ENCODE results near the gene SIGLEC5. TPM values are rescaled to one million over a fixed set of nuclear protein-coding genes. Genes with fewer than 3 reads are reported as not detected.

The SIGLEC5 gene
- total and polyA plus RNA-seq, 5 donors, result 0.20 to 1.2 (median 0.88) TPM; not detected in 2

DNA sequence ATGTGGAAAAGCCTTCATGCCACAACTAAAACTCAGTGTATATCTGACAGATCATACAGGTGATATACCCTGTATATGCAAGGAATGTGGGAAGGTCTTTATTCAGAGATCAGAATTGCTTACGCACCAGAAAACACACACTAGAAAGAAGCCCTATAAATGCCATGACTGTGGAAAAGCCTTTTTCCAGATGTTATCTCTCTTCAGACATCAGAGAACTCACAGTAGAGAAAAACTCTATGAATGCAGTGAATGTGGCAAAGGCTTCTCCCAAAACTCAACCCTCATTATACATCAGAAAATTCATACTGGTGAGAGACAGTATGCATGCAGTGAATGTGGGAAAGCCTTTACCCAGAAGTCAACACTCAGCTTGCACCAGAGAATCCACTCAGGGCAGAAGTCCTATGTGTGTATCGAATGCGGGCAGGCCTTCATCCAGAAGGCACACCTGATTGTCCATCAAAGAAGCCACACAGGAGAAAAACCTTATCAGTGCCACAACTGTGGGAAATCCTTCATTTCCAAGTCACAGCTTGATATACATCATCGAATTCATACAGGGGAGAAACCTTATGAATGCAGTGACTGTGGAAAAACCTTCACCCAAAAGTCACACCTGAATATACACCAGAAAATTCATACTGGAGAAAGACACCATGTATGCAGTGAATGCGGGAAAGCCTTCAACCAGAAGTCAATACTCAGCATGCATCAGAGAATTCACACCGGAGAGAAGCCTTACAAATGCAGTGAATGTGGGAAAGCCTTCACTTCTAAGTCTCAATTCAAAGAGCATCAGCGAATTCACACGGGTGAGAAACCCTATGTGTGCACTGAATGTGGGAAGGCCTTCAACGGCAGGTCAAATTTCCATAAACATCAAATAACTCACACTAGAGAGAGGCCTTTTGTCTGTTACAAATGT lies 42.7 kb downstream of the SIGLEC5 start:
- Histone ChIP-seq H3K9me3 (ENCODE audit: control insufficient read depth, low read length) (peaks cover 2% of the 10 kb centered on the region), H3K4me3 (ENCODE audit: low read length) (no peak overlapping the region), H3K4me1 (ENCODE audit: control insufficient read depth, insufficient read depth, low read length) (no peaks in the 10 kb centered on the region), H3K27me3 (ENCODE audit: control insufficient read depth, insufficient read depth) (no peaks in the 10 kb centered on the region), H3K27ac (ENCODE audit: low read length) (no peak overlapping the region)
- DNase-seq (no peak), ATAC-seq (no peak)
- WGBS, result 99% methylated on average over 9 of the region's 9 CpGs
- intact Hi-C loops (cut with DNase I), result no loop called here

DNA sequence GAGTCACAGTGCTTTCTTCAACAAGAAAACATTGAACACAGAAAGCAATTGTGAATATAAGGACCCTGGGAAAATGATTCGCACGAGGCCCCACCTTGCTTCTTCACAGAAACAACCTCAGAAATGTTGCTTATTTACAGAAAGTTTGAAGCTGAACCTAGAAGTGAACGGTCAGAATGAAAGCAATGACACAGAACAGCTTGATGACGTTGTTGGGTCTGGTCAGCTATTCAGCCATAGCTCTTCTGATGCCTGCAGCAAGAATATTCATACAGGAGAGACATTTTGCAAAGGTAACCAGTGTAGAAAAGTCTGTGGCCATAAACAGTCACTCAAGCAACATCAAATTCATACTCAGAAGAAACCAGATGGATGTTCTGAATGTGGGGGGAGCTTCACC lies 43.4 kb downstream of the SIGLEC5 start:
- H3K9me3 ChIP-seq (ENCODE audit: control insufficient read depth, low read length), result peaks cover 2% of the 10 kb centered on the region
- H3K4me1 ChIP-seq (ENCODE audit: control insufficient read depth, insufficient read depth, low read length), result no peaks in the 10 kb centered on the region
- H3K27ac ChIP-seq (ENCODE audit: low read length), result no peak overlapping the region
- no peak for DNase-seq
- no peak for ATAC-seq
- intact Hi-C loops (cut with DNase I), result no loop called here
- WGBS, result 98% methylated on average over 4 of the region's 4 CpGs
- H3K27me3 ChIP-seq (ENCODE audit: control insufficient read depth, insufficient read depth), result no peaks in the 10 kb centered on the region
- H3K4me3 ChIP-seq (ENCODE audit: low read length), result no peak overlapping the region

- Histone ChIP-seq H3K27me3 (ENCODE audit: control insufficient read depth, insufficient read depth) (no peaks in the 10 kb centered on the region), H3K9me3 (ENCODE audit: control insufficient read depth, low read length) (peaks cover 2% of the 10 kb centered on the region), H3K4me3 (ENCODE audit: low read length) (no peak overlapping the region), H3K27ac (ENCODE audit: low read length) (no peak overlapping the region), H3K4me1 (ENCODE audit: control insufficient read depth, insufficient read depth, low read length) (no peaks in the 10 kb centered on the region)
- intact Hi-C loops (cut with DNase I), result no loop called here
- ATAC-seq (no peak), DNase-seq (no peak)
- WGBS, result 94% methylated on average over 1 of the region's 1 CpG
These were observed 44.0 kb downstream of the SIGLEC5 start for GRCh38 chr19:51586103-51586728.

DNA sequence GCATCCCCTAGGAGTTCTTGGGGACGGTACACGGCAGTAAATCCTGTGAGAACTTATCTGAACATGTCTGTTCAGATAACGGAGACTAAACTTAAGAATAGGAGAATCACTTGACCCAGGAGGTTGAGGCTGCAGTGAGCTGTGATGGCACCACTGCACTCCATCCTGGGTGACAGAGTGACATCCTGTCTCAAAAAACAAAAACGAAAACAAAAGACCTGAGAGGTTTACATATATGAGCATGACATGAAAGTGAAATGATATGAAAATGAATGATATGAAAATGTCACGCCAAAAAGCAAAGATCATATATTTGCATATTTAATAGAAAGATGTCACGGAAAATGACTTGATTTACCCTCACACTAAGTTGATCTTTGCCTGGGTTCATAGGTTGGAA lies 53.4 kb downstream of the SIGLEC5 start:
- no peak for ATAC-seq

DNA sequence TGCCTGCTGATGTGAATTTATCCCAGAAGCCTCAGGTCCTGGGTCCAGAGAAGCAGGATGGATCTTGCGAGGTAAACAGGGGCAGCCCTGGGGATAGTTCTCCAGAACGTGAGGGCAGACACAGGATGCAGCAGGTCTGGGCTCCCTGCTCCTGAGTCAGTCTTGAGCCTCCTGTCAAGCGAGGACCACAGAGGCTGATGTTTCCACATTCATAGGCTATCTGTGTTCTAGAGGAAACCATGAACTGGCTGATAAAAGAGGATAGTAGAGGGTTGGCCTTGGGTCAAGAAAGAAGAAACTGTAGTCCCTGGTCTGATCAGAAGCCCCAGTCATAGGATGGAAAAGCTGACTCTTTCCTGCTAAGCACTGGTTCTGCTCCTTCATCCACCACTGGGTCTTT lies 56.9 kb downstream of the SIGLEC5 start:
- Histone ChIP-seq H3K4me1 (ENCODE audit: control insufficient read depth, insufficient read depth, low read length) (peaks cover 6% of the 10 kb centered on the region), H3K27me3 (ENCODE audit: control insufficient read depth, insufficient read depth) (no peaks in the 10 kb centered on the region), H3K4me3 (ENCODE audit: low read length) (no peak overlapping the region), H3K27ac (ENCODE audit: low read length) (no peak overlapping the region), H3K9me3 (ENCODE audit: control insufficient read depth, low read length) (no peaks in the 10 kb centered on the region)
- intact Hi-C loops (cut with DNase I), result no loop called here
- DNase-seq, result no peak
- ATAC-seq, result no peak
- 93% methylated on average over 3 of the region's 3 CpGs for WGBS

More for the DNA sequence above, 53.4 kb downstream of the SIGLEC5 start:
- intact Hi-C loops (cut with DNase I), result no loop called here
- Histone ChIP-seq H3K4me1 (ENCODE audit: control insufficient read depth, insufficient read depth, low read length) (peaks cover 6% of the 10 kb centered on the region), H3K27me3 (ENCODE audit: control insufficient read depth, insufficient read depth) (no peaks in the 10 kb centered on the region), H3K9me3 (ENCODE audit: control insufficient read depth, low read length) (no peaks in the 10 kb centered on the region), H3K4me3 (ENCODE audit: low read length) (no peak overlapping the region), H3K27ac (ENCODE audit: low read length) (no peak overlapping the region)
- WGBS, result 84% methylated on average over 6 of the region's 6 CpGs
- no peak for DNase-seq

DNA sequence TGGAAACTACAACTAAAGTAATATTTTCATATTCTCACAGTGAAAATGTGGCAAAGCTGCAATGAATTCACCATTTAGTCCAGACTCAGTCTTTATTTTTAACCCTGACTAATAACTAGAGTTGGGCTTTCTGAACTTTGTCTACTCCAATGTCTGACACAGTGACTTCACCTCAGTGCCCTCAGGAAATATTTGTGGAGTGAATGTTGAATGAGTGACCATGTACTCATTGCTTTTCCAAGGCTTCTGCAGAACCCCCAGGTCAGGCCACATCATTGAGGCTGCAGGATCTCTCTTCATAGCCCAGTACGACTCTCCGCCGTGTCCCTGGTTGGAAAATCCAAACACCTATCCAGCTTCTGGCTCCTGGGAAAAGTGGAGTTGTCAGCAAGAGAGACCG lies 57.3 kb downstream of the SIGLEC5 start:
- WGBS, result 97% methylated on average over 4 of the region's 4 CpGs
- no peak for DNase-seq
- no peak overlapping the region for H3K27ac ChIP-seq (ENCODE audit: low read length)
- intact Hi-C loops (cut with DNase I), result no loop called here
- H3K27me3 ChIP-seq (ENCODE audit: control insufficient read depth, insufficient read depth), result no peaks in the 10 kb centered on the region
- H3K4me3 ChIP-seq (ENCODE audit: low read length), result no peak overlapping the region
- no peak for ATAC-seq
- H3K9me3 ChIP-seq (ENCODE audit: control insufficient read depth, low read length), result no peaks in the 10 kb centered on the region
- H3K4me1 ChIP-seq (ENCODE audit: control insufficient read depth, insufficient read depth, low read length), result peaks cover 6% of the 10 kb centered on the region

GRCh38 chr19:51572410-51572809 lies 57.8 kb downstream of the SIGLEC5 start:
- DNase-seq (no peak), ATAC-seq (no peak)
- no peak overlapping the region for H3K27ac ChIP-seq (ENCODE audit: low read length)
- H3K27me3 ChIP-seq (ENCODE audit: control insufficient read depth, insufficient read depth), result no peaks in the 10 kb centered on the region
- intact Hi-C loops (cut with DNase I), result no loop called here
- WGBS, result 60% methylated on average over 3 of the region's 3 CpGs
- H3K9me3 ChIP-seq (ENCODE audit: control insufficient read depth, low read length), result no peaks in the 10 kb centered on the region
- H3K4me3 ChIP-seq (ENCODE audit: low read length), result no peak overlapping the region
- peaks cover 6% of the 10 kb centered on the region for H3K4me1 ChIP-seq (ENCODE audit: control insufficient read depth, insufficient read depth, low read length)

DNA sequence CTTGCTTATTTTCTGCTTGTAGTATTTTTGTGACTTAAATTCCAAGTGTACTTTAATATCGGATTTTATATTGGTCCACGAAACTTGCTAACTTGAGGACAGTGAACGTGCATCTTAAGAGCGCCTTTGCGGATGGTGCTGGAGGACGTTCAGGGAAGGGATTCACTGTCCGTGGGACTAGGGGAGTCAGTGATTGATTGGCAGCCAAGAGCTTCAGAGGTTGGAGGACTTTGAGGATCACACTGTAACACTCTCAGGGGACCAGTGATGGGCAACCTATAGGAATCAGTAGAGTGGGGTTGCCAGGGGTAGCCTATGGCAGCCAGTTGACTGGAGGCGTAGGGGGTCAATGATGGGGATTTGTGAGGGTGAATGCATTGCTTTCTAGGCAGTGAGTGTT lies 58.6 kb downstream of the SIGLEC5 start:
- Histone ChIP-seq H3K27ac (ENCODE audit: low read length) (no peak overlapping the region), H3K27me3 (ENCODE audit: control insufficient read depth, insufficient read depth) (no peaks in the 10 kb centered on the region)
- intact Hi-C loops (cut with DNase I), result no loop called here

DNA sequence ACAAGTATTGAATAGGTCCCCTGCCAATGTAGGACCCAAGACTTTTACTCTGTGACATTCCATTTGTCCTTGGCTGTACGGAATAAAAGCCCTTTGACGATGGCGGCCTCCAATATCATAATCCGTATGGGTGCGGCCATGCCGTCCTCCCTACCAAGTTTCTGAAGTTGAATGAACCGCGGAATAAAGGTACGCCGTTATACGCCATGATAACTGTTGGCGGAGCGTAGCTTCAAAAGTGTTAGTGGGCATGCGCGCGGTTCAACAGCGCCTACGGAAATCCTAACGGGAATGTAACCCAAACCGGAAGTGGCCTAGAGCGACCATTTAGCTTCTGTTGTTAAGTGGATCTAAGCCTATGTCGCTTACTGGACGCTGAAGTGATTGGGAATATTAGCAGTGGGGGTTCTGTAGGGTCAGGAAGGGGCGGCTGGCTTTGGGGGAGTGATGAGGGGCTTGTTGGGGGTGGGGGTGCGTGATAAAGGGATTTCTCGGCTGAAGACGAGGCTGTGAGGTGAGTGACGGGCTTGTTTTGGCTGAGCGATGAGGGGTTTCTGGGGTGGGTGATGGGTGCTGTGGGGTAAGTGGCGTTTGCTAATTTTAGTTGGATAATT lies 59.1 kb downstream of the SIGLEC5 start, which contains the start of gene ZNF175:
TSS of gene ZNF175 (plus strand) at position 322 of the 614 bp plus-strand sequence. CDS start 2,047 bp downstream, outside the sequence.
- WGBS, result under 1% methylated on average over 30 of the region's 30 CpGs
- Histone ChIP-seq H3K9me3 (ENCODE audit: control insufficient read depth, low read length) (no peaks in the 10 kb centered on the region), H3K4me3 (ENCODE audit: low read length) (peak within 1 kb of the TSS; percentile 90), H3K27ac (ENCODE audit: low read length) (peak within 1 kb of the TSS; percentile 52), H3K27me3 (ENCODE audit: control insufficient read depth, insufficient read depth) (no peaks in the 10 kb centered on the region), H3K4me1 (ENCODE audit: control insufficient read depth, insufficient read depth, low read length) (peaks cover 6% of the 10 kb centered on the region)
- DNase-seq, result peak; percentile 96 to 97 (median 96)
- ATAC-seq, result peak; percentile 99
- intact Hi-C loops (cut with DNase I), result no loop called here

More for the DNA sequence above, 58.6 kb downstream of the SIGLEC5 start:
- no peaks in the 10 kb centered on the region for H3K9me3 ChIP-seq (ENCODE audit: control insufficient read depth, low read length)
- 6% methylated on average over 8 of the region's 8 CpGs for WGBS
- H3K4me1 ChIP-seq (ENCODE audit: control insufficient read depth, insufficient read depth, low read length), result peaks cover 6% of the 10 kb centered on the region
- ATAC-seq (peak; percentile 14 to 24), DNase-seq (no peak)
- H3K4me3 ChIP-seq (ENCODE audit: low read length), result peak overlapping the region; percentile 90

- ATAC-seq (no peak), DNase-seq (no peak)
- H3K4me1 ChIP-seq (ENCODE audit: control insufficient read depth, insufficient read depth, low read length), result peaks cover 6% of the 10 kb centered on the region
- peaks cover 4% of the 10 kb centered on the region for H3K27me3 ChIP-seq (ENCODE audit: control insufficient read depth, insufficient read depth)
- H3K9me3 ChIP-seq (ENCODE audit: control insufficient read depth, low read length), result no peaks in the 10 kb centered on the region
- H3K4me3 ChIP-seq (ENCODE audit: low read length), result no peak overlapping the region
- H3K27ac ChIP-seq (ENCODE audit: low read length), result no peak overlapping the region
- intact Hi-C loops (cut with DNase I), result no loop called here
- WGBS, result 88% methylated on average over 1 of the region's 1 CpG
These were observed 61.7 kb downstream of the SIGLEC5 start for GRCh38 chr19:51568456-51568855.

DNA sequence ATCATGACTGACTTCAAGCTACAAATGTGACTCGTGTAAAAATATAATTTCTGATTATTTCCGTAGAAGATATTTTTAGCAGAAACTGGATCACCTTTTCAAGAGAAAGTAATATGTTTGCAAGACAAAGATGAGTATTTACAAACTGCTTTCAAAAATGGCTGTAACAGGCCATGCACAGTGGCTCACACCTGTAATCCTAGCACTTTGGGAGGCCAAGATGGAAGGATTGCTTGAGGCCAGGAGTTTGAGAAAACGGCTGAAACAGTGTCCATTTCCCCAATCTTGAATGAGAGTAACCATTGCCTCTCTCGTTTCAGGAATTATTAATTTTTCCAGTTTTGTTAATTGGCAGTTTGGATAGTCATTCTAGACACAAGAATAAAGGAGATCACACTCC lies 62.6 kb downstream of the SIGLEC5 start:
- intact Hi-C loops (cut with DNase I), result no loop called here
- H3K27ac ChIP-seq (ENCODE audit: low read length), result no peak overlapping the region
- DNase-seq (no peak), ATAC-seq (no peak)
- H3K4me1 ChIP-seq (ENCODE audit: control insufficient read depth, insufficient read depth, low read length), result peaks cover 4% of the 10 kb centered on the region
- no peak overlapping the region for H3K4me3 ChIP-seq (ENCODE audit: low read length)
- peaks cover 4% of the 10 kb centered on the region for H3K27me3 ChIP-seq (ENCODE audit: control insufficient read depth, insufficient read depth)
- WGBS, result 75% methylated on average over 4 of the region's 4 CpGs
- H3K9me3 ChIP-seq (ENCODE audit: control insufficient read depth, low read length), result no peaks in the 10 kb centered on the region
